ENCODE data around the gene WDR90.

DNA sequence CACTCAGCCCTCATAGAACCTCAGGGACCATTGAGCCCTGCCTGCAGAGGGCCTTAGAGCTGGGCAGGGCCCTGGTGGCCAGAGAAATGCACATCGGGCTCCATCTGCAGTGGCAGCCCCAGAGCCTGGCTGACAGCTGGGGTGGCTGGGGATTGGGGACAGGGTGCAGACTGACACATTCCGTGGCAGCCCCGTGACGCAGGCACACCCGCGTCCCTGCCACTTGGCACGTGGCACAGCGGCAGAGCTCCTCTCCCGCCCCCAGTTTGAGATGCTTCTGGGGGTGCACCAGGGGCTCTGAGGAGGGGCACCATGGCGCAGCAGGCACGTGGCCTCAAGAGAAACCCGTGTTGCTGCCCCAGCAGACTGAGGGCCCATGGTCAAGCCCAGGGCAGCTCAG, 54.2 kb downstream of the WDR90 start:
- TF ChIP-seq, protein P1, sequence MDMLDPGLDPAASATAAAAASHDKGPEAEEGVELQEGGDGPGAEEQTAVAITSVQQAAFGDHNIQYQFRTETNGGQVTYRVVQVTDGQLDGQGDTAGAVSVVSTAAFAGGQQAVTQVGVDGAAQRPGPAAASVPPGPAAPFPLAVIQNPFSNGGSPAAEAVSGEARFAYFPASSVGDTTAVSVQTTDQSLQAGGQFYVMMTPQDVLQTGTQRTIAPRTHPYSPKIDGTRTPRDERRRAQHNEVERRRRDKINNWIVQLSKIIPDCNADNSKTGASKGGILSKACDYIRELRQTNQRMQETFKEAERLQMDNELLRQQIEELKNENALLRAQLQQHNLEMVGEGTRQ (IDR thresholded peaks at IDR 0.05; ENCODE audit: borderline replicate concordance, low read depth, low read length), result no peak
- TF ChIP-seq NR2C2 (IDR thresholded peaks at IDR 0.05; ENCODE audit: borderline replicate concordance, control insufficient read depth, insufficient read length, low read depth), result no peak
